AG09309 (cell line): ENCODE measurements around the gene CCDC134.

Experiments
- DNase-seq: peaks from one replicate; pipeline ENCODE4 v3.0.0-alpha.2; 2010; ENCODE audit warnings: low read depth
- H3K4me3 ChIP-seq: 2 replicates; pipeline ENCODE4 v1.5.1; 2011; ENCODE audit warnings: mild to moderate bottlenecking, low read depth, low read length, moderate library complexity; ENCODE audit not compliant: control insufficient read depth
- CTCF ChIP-seq: IDR thresholded peaks from 2 replicates; pipeline ENCODE4 v1.5.1; 2011; ENCODE audit warnings: mild to moderate bottlenecking, low read depth, low read length, inconsistent platforms; ENCODE audit not compliant: insufficient read depth, control insufficient read depth; ENCODE audit errors: missing control alignments

Gene CCDC134

GRCh38 chr22:41873391-41873790 lies 72.9 kb downstream of the CCDC134 start:
- H3K4me3 ChIP-seq, result no peak overlapping the region
- no peak for DNase-seq
- TF ChIP-seq CTCF, result no peak

GRCh38 chr22:41874090-41874489 lies 73.6 kb downstream of the CCDC134 start:
- DNase-seq, result no peak
- H3K4me3 ChIP-seq, result no peak overlapping the region
- TF ChIP-seq CTCF, result no peak

GRCh38 chr22:41875531-41876270 lies 75.2 kb downstream of the CCDC134 start:
- no peak for TF ChIP-seq CTCF
- no peak overlapping the region for H3K4me3 ChIP-seq
- DNase-seq, result no peak
